Daoy (cell line): ENCODE results near the gene MYO1B. TPM values are rescaled to one million over a fixed set of nuclear protein-coding genes. Genes with fewer than 3 reads are reported as not detected.

Experiments
- DNase-seq: peaks from one replicate; pipeline ENCODE4 v3.0.0-alpha.2; 2015; ENCODE audit warnings: low read depth
- total RNA-seq: library from RNA; depleted of rRNA; stranded (reverse); fragments of >200 nt; shearing (Covaris generic); gene quantifications from 2 replicates; pipeline ENCODE4 v1.2.3, GENCODE V29; 2014; rRNA removed

Gene MYO1B
- total RNA-seq, 1 experiment from 2014 or later, result 104 TPM

GRCh38 chr2:191459158-191459557 is 214.0 kb downstream of the MYO1B start:
- DNase-seq, result no peak

- DNase-seq, result no peak
Observed at GRCh38 chr2:191462370-191462769, 217.2 kb downstream of the MYO1B start.

- no peak for DNase-seq
Observed at GRCh38 chr2:191463790-191464189, 218.6 kb downstream of the MYO1B start.

- no peak for DNase-seq
Observed at GRCh38 chr2:191465766-191466420, 220.7 kb downstream of the MYO1B start.

GRCh38 chr2:191467113-191467512 is 221.9 kb downstream of the MYO1B start:
- no peak for DNase-seq

GRCh38 chr2:191470306-191470705 is 225.1 kb downstream of the MYO1B start:
- no peak for DNase-seq

- no peak for DNase-seq
Observed at GRCh38 chr2:191474464-191474863, 229.3 kb downstream of the MYO1B start.

Other genes with a start within 250 kb of the MYO1B start
- gene STAT1, start 231.2 kb upstream of the MYO1B start, total RNA-seq, result 44.7 and 58.5 TPM in 2 replicates
- 0.06 and 0.48 TPM in 2 replicates for gene STAT4, start 94.4 kb upstream of the MYO1B start, total RNA-seq